Tibial nerve (tissue), 4 donors: ENCODE data around the gene GLYATL3.

ENCODE experiments used
- EP300 ChIP-seq, 2 donors: sonication (generic); formaldehyde crosslinking; IDR thresholded peaks; one replicate each; pipeline ENCODE4 v1.6.1; 2017; ENCODE audit warnings: antibody characterized with exemption in 2 of 2, mild to moderate bottlenecking in 1 of 2
- POLR2A ChIP-seq, 2 donors: fragments of 450-650 bp; IDR thresholded peaks; one replicate each; pipeline ENCODE4 v1.6.1; 2017; ENCODE audit warnings: antibody characterized with exemption in 2 of 2, mild to moderate bottlenecking in 2 of 2, moderate library complexity in 2 of 2
- TF ChIP-seq, protein P1 (sequence below), 5 experiments: fragments of 200-600 bp in 3 of 5; fragments of 450-650 bp in 2 of 5; sonication (generic) in 3 of 5; IDR thresholded peaks; one replicate each; pipeline ENCODE4 v1.5.1; 2016 to 2019; ENCODE audit warnings: antibody characterized with exemption in 5 of 5, mild to moderate bottlenecking in 3 of 5, moderate library complexity in 2 of 5

DNA sequence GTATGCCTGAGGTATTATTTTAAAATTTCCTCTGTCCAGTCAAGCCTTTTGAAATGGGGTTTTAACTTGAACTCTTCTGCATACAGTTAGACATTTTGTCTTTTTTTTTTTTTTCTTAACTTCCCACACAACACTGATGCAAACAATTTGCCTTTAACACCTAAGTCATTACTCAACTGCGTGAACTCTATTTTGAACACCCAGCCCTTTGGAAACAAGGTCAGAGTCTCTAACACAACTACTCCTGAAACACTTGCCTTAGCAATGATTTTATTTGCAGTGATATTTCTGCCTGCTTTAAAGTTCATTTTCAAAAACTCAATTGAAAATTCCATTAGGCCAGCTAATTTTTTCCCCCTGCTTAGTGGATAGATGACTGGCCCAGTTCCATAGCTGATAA lies 24.2 kb downstream of the GLYATL3 start:
- TF ChIP-seq, protein P1, sequence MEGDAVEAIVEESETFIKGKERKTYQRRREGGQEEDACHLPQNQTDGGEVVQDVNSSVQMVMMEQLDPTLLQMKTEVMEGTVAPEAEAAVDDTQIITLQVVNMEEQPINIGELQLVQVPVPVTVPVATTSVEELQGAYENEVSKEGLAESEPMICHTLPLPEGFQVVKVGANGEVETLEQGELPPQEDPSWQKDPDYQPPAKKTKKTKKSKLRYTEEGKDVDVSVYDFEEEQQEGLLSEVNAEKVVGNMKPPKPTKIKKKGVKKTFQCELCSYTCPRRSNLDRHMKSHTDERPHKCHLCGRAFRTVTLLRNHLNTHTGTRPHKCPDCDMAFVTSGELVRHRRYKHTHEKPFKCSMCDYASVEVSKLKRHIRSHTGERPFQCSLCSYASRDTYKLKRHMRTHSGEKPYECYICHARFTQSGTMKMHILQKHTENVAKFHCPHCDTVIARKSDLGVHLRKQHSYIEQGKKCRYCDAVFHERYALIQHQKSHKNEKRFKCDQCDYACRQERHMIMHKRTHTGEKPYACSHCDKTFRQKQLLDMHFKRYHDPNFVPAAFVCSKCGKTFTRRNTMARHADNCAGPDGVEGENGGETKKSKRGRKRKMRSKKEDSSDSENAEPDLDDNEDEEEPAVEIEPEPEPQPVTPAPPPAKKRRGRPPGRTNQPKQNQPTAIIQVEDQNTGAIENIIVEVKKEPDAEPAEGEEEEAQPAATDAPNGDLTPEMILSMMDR (IDR thresholded peaks at IDR 0.05): no peak
- TF ChIP-seq POLR2A (IDR thresholded peaks at IDR 0.05) (no peak), EP300 (IDR thresholded peaks at IDR 0.05) (no peak)
